ENCODE measurements around the gene GREB1L.
"Not testable (repeated sequence)": the region's sequence is repeated elsewhere in the genome, so short reads cannot be mapped to it uniquely, and the experiment has no call there.

Gene GREB1L

GRCh38 chr18:21275645-21276044, 33.6 kb downstream of the GREB1L start:
- Histone ChIP-seq H3K4me1 (no peaks in the 10 kb centered on the region), H3K4me3 (ENCODE audit: low read depth, low read length) (no peak overlapping the region), H3K9me3 (no peaks in the 10 kb centered on the region), H3K36me3 (no peaks in the 10 kb centered on the region), H3K27me3 (no peaks in the 10 kb centered on the region)
- no peak for DNase-seq
- no peak for TF ChIP-seq CTCF (IDR thresholded peaks at IDR 0.05; ENCODE audit: low read depth, low read length)

DNA sequence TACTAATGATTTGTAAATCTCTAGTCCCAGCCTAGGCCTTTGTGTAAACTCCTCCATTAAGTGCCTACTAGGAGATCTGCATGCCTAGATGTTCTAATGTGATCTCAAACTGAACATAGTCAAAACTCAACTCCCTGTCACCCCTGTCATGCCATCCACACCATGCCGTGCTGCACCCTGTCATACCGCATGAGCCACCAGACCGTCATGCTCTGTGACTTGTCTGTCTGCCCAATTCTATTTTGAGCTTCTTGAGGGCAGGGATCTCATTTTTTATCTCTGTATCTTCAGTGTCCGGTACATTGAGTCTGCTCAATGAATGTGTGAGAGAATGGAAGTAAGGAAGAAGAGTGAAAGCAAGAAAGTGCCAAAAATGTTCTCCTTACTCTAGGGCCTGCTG, 35.5 kb downstream of the GREB1L start:
- Histone ChIP-seq H3K27me3 (no peaks in the 10 kb centered on the region), H3K36me3 (no peaks in the 10 kb centered on the region), H3K9me3 (no peaks in the 10 kb centered on the region), H3K4me1 (no peaks in the 10 kb centered on the region), H3K4me3 (ENCODE audit: low read depth, low read length) (no peak overlapping the region)
- DNase-seq = no peak
- TF ChIP-seq CTCF (IDR thresholded peaks at IDR 0.05; ENCODE audit: low read depth, low read length) = no peak

- H3K4me1 ChIP-seq; H3K4me3 ChIP-seq (ENCODE audit: low read depth, low read length); DNase-seq; H3K36me3 ChIP-seq; H3K9me3 ChIP-seq; H3K27me3 ChIP-seq: not testable (repeated sequence)
These were observed 36.2 kb downstream of the GREB1L start for GRCh38 chr18:21278218-21278617.

- Histone ChIP-seq H3K4me3 (ENCODE audit: low read depth, low read length) (no peak overlapping the region), H3K27me3 (no peaks in the 10 kb centered on the region), H3K4me1 (no peaks in the 10 kb centered on the region), H3K36me3 (no peaks in the 10 kb centered on the region), H3K9me3 (no peaks in the 10 kb centered on the region)
- TF ChIP-seq CTCF (IDR thresholded peaks at IDR 0.05; ENCODE audit: low read depth, low read length) = no peak
- no peak for DNase-seq
These were observed 39.6 kb downstream of the GREB1L start for GRCh38 chr18:21281603-21282002.

DNA sequence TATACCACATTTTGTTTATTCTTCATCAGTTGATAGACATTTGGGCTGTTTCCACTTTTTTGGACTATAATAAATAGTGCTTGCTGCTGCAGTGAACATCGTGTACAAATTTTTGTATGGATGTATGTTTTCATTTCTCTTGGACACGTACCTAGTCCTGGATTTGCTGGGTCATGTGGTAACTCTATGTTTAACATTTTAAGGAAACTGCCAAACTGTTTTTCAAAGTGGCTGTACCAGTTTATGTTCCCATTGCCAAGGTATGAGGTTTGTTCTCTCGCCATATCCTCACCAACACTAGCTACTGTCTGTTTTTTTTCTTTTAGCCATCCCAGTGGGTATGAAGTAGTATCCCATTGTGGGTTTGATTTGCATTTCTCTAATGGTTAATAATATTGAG, 42.5 kb downstream of the GREB1L start:
- DNase-seq = no peak
- no peaks in the 10 kb centered on the region for H3K9me3 ChIP-seq
- no peaks in the 10 kb centered on the region for H3K27me3 ChIP-seq
- H3K4me3 ChIP-seq (ENCODE audit: low read depth, low read length) = no peak overlapping the region
- no peaks in the 10 kb centered on the region for H3K4me1 ChIP-seq
- no peak for TF ChIP-seq CTCF (IDR thresholded peaks at IDR 0.05; ENCODE audit: low read depth, low read length)
- H3K36me3 ChIP-seq = no peaks in the 10 kb centered on the region

- no peaks in the 10 kb centered on the region for H3K9me3 ChIP-seq
- no peaks in the 10 kb centered on the region for H3K27me3 ChIP-seq
- H3K4me1 ChIP-seq = no peaks in the 10 kb centered on the region
- H3K4me3 ChIP-seq (ENCODE audit: low read depth, low read length) = no peak overlapping the region
- DNase-seq = no peak
- H3K36me3 ChIP-seq = no peaks in the 10 kb centered on the region
- no peak for TF ChIP-seq CTCF (IDR thresholded peaks at IDR 0.05; ENCODE audit: low read depth, low read length)
These were observed 47.8 kb downstream of the GREB1L start for GRCh38 chr18:21289827-21290226.

GRCh38 chr18:21291106-21291505, 49.1 kb downstream of the GREB1L start:
- no peak for DNase-seq
- no peaks in the 10 kb centered on the region for H3K4me1 ChIP-seq
- H3K36me3 ChIP-seq = no peaks in the 10 kb centered on the region
- H3K9me3 ChIP-seq = no peaks in the 10 kb centered on the region
- TF ChIP-seq CTCF (IDR thresholded peaks at IDR 0.05; ENCODE audit: low read depth, low read length) = no peak
- H3K4me3 ChIP-seq (ENCODE audit: low read depth, low read length) = no peak overlapping the region
- no peaks in the 10 kb centered on the region for H3K27me3 ChIP-seq

All from BE2C (cell line).